Activated CD8-positive, alpha-beta T cell treated with anti-CD3 and anti-CD28 coated beads, Interleukin-2, amount 10 ng/mL, durations not matched to agents 7 days and 5 days (primary cell): ENCODE data around the gene UBASH3A. TPM values are rescaled to one million over a fixed set of nuclear protein-coding genes. Genes with fewer than 3 reads are reported as not detected.
"Not testable (repeated sequence)": the region's sequence is repeated elsewhere in the genome, so short reads cannot be mapped to it uniquely, and the experiment has no call there.

ENCODE experiments used
- ATAC-seq: fragments of 150-1000 bp; cut with Tn5 transposase; one replicate; pipeline ENCODE4 v1.10.0; 2021; ENCODE audit warnings: moderate library complexity
- CTCF ChIA-PET: fragments of 350-600 bp; sonication (Branson Sonifier 250); formaldehyde crosslinking; loops from one replicate; lab custom pipeline; 2021; ENCODE audit warnings: antibody characterized with exemption; lab: Charles Lee
- POLR2A ChIA-PET: fragments of 350-600 bp; sonication (Branson Sonifier 250); formaldehyde crosslinking; loops from one replicate; lab custom pipeline; 2021; ENCODE audit warnings: antibody characterized with exemption; lab: Charles Lee
- DNase-seq: peaks from one replicate; pipeline ENCODE4 v3.0.0-alpha.2; 2020
- H3K27ac Mint-ChIP-seq: one replicate; pipeline ENCODE4 v1.8.0; 2021; ENCODE audit warnings: mild to moderate bottlenecking, mixed read lengths
- H3K27me3 Mint-ChIP-seq: one replicate; pipeline ENCODE4 v1.8.0; 2021; ENCODE audit warnings: low read depth, mixed read lengths
- H3K36me3 Mint-ChIP-seq: one replicate; pipeline ENCODE4 v1.8.0; 2021; ENCODE audit warnings: low read depth, mixed read lengths
- H3K4me1 Mint-ChIP-seq: one replicate; pipeline ENCODE4 v1.8.0; 2021; ENCODE audit warnings: low read depth, mixed read lengths
- H3K4me3 Mint-ChIP-seq: one replicate; pipeline ENCODE4 v1.8.0; 2021; ENCODE audit warnings: mild to moderate bottlenecking, mixed read lengths
- H3K9me3 Mint-ChIP-seq: one replicate; pipeline ENCODE4 v1.8.0; 2022; ENCODE audit warnings: mixed read lengths; ENCODE audit not compliant: insufficient read depth
- total RNA-seq, 2 experiments: library from RNA; stranded (reverse); gene quantifications; one replicate each; pipeline ENCODE4 v1.2.3, GENCODE V29; 2021

The UBASH3A gene
- total RNA-seq, 2 experiments from 2014 or later = 68.7 to 74.0 TPM

DNA sequence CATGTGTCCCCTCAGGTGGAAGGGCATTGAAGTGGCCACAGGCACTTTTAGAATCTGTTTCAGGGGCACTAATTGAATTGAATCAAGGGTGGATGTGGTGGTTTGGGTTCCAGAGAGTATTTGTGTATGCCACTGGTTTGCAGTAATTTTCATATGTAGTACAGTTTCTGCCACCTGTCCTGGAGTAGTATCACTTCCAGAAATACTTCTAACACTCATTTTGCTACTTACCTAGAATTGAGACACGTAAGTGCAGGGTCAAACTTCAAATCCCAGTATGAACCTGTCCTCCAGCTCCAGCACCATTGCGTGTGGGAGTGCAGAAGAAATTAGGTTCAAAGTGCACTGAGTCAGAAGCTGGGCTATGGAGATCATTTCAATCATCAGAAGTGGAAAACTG is 65.6 kb downstream of the UBASH3A start:
- no peak for DNase-seq
- ATAC-seq = no peak
- POLR2A ChIA-PET = no interaction called here
- CTCF ChIA-PET = interaction anchor here (1.1 kb wide), 1 partner anchor 324 kb away, joined by 4 read pairs; no protein-coding TSS in a partner anchor
- Mint-ChIP-seq H3K27me3 (peaks cover 6% of the 10 kb centered on the region), H3K36me3 (no peaks in the 10 kb centered on the region), H3K4me1 (peaks cover 30% of the 10 kb centered on the region), H3K27ac (no peak overlapping the region), H3K4me3 (no peak overlapping the region), H3K9me3 (no peaks in the 10 kb centered on the region)

DNA sequence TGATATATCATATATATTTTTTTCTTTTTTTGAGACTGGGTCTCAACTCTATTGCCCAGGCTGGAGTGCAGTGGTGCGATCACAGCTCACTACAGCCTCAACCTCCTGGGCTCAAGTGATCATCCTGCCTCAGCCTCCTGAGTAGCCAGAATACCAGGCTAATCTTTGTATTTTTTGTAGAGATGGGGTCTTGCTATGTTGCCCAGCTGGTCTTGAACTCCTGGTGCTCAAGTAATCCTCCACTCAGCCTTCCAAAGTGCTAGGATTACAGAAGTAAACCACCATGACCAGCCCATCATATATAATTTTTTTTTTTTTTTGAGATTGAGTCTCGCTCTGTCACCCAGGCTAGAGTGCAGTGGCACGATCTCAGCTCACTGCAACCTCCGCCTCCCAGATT is 66.0 kb downstream of the UBASH3A start:
- H3K27me3 Mint-ChIP-seq, DNase-seq, POLR2A ChIA-PET, CTCF ChIA-PET, H3K4me3 Mint-ChIP-seq, H3K36me3 Mint-ChIP-seq, H3K27ac Mint-ChIP-seq, ATAC-seq, H3K9me3 Mint-ChIP-seq: not testable (repeated sequence)
- H3K4me1 Mint-ChIP-seq = peaks cover 25% of the 10 kb centered on the region

DNA sequence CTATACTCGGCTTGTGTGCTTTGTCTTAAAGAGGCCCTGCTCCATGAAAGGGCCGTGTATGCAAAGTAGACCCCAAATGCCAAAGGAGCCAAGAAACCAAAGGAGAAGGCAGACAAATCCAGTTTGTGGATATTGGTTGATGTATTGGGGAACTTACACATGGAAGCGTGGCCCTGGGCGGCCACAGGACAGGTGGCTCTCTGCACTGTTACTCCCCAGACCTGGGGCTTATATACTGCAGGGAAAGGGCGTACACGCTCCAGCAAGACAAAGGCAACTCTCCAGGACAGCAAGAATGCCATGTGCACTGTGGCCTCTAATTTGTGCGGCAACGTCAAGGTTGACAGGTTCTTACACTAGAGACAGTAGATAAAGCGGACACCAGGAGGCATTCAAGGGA is 67.5 kb downstream of the UBASH3A start:
- ChIA-PET POLR2A (no interaction called here), CTCF (no interaction called here)
- ATAC-seq (no peak), DNase-seq (no peak)
- Mint-ChIP-seq H3K27ac (no peak overlapping the region), H3K9me3 (no peaks in the 10 kb centered on the region), H3K4me1 (peaks cover 13% of the 10 kb centered on the region), H3K27me3 (peaks cover 9% of the 10 kb centered on the region), H3K36me3 (no peaks in the 10 kb centered on the region), H3K4me3 (no peak overlapping the region)

DNA sequence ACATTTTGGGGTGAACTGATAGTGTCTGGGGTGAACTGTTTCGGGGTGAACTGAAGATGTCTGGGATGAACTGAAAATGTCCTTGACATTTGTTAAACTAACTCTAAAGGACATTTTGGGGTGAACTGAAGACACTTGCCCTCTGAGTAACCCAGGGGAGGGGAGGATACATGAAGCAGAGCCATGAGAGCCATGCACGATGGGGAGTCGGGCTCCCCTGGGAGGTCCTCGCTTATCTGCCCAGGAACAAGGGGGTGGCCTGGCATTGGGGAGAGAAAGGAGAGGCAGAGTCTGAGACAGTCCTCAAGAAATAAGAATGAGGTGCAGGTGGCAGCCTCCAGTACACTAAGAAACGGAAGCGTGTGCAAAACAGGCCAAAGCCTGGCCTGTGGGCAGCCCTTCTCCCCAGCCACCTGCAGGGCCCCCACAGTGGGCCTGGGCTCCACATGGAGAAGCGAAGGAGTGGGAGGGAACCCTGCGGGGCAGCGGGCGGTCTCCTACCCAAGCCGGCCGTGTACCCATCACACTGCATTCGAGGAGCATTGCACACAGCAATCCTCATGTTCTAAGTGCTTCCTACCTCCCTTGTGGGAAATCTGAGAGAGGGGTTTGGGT is 68.1 kb downstream of the UBASH3A start:
- no peak overlapping the region for H3K4me3 Mint-ChIP-seq
- no peak overlapping the region for H3K27ac Mint-ChIP-seq
- ChIA-PET CTCF (no interaction called here), POLR2A (no interaction called here)
- DNase-seq (no peak), ATAC-seq (no peak)
- peaks cover 9% of the 10 kb centered on the region for H3K4me1 Mint-ChIP-seq
- peaks cover 9% of the 10 kb centered on the region for H3K27me3 Mint-ChIP-seq
- no peaks in the 10 kb centered on the region for H3K9me3 Mint-ChIP-seq
- no peaks in the 10 kb centered on the region for H3K36me3 Mint-ChIP-seq

DNA sequence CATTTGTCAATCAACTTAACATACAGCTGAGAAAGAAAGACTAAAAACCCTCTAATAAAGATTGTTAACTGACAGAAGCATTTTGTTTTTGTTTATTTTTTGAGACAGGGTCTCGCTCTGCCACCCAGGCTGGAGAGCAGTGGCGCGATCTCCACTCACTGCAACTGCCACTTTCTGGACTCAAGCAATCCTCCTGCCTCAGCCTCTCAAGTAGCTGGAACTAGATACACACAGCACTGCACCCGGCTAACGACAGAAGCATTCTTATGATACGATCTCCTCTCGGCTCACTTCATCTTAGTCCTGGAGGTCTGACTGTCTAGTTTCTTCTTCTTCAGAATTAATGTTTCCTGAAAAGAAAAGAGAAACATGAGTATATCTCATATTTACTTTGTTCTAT is 68.8 kb downstream of the UBASH3A start:
- ChIA-PET POLR2A (no interaction called here), CTCF (no interaction called here)
- H3K27me3 Mint-ChIP-seq = peaks cover 7% of the 10 kb centered on the region
- peaks cover 2% of the 10 kb centered on the region for H3K4me1 Mint-ChIP-seq
- no peak overlapping the region for H3K27ac Mint-ChIP-seq
- no peaks in the 10 kb centered on the region for H3K9me3 Mint-ChIP-seq
- ATAC-seq (no peak), DNase-seq (no peak)
- no peaks in the 10 kb centered on the region for H3K36me3 Mint-ChIP-seq
- H3K4me3 Mint-ChIP-seq = no peak overlapping the region

GRCh38 chr21:42473498-42474042 is 69.9 kb downstream of the UBASH3A start:
- H3K4me3 Mint-ChIP-seq = no peak overlapping the region
- ChIA-PET CTCF (no interaction called here), POLR2A (no interaction called here)
- peaks cover 8% of the 10 kb centered on the region for H3K27me3 Mint-ChIP-seq
- no peaks in the 10 kb centered on the region for H3K4me1 Mint-ChIP-seq
- no peaks in the 10 kb centered on the region for H3K36me3 Mint-ChIP-seq
- no peaks in the 10 kb centered on the region for H3K9me3 Mint-ChIP-seq
- DNase-seq = no peak
- ATAC-seq = no peak
- no peak overlapping the region for H3K27ac Mint-ChIP-seq

DNA sequence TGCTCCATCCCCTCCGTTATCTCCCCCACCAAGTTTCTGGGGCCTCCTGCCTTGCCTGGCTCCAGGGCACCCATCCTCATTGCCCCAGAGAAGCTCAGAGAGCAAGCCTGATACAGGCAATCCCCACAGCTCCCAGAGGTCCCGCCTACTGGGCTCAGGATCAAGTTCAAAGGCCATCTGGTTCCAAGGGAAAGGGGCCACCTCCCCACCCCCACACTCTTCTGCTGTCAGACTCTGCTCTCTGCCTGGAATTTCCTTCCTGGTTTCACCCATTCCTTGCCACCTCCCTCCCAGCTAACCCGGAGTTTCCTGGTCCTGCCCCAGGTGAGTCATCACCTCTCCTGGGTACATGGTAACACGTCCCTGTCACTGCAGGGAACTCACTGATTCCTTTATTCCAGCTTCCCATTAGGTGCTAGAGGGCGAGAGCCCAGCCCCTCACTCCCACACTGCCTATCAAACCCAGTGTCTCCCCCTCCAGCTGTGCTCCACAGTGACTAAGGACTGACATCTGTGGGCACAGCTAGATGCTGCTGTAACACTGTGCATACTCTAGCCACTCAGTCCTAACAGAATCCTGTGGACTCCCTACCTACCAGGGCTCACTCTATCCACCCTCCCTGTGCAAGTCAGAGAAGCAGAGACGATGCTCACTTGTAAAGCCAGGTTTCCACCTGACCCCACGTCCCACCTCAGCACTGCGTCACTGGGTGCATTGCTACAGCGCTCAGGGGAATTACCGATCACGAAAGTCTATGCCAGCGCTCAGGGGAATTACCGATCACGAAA is 70.5 kb downstream of the UBASH3A start:
- Mint-ChIP-seq H3K36me3 (no peaks in the 10 kb centered on the region), H3K4me3 (no peak overlapping the region), H3K9me3 (no peaks in the 10 kb centered on the region), H3K4me1 (no peaks in the 10 kb centered on the region), H3K27ac (no peak overlapping the region), H3K27me3 (peaks cover 11% of the 10 kb centered on the region)
- CTCF ChIA-PET = interaction anchor here (1.3 kb wide), 1 partner anchor 329 kb away, joined by 3 read pairs; no protein-coding TSS in a partner anchor
- DNase-seq (no peak), ATAC-seq (no peak)
- POLR2A ChIA-PET = no interaction called here

- CTCF ChIA-PET = interaction anchor here (1.3 kb wide), 1 partner anchor 330 kb away, joined by 3 read pairs; no protein-coding TSS in a partner anchor
- ATAC-seq (no peak), DNase-seq (no peak)
- H3K4me3 Mint-ChIP-seq = no peak overlapping the region
- peaks cover 11% of the 10 kb centered on the region for H3K27me3 Mint-ChIP-seq
- no peaks in the 10 kb centered on the region for H3K9me3 Mint-ChIP-seq
- H3K27ac Mint-ChIP-seq = no peak overlapping the region
- POLR2A ChIA-PET = no interaction called here
- no peaks in the 10 kb centered on the region for H3K36me3 Mint-ChIP-seq
- H3K4me1 Mint-ChIP-seq = no peaks in the 10 kb centered on the region
These were observed 71.3 kb downstream of the UBASH3A start for GRCh38 chr21:42475036-42475435.

- Mint-ChIP-seq H3K27me3 (peaks cover 11% of the 10 kb centered on the region), H3K36me3 (no peaks in the 10 kb centered on the region), H3K4me1 (no peaks in the 10 kb centered on the region), H3K4me3 (no peak overlapping the region), H3K9me3 (no peaks in the 10 kb centered on the region), H3K27ac (no peak overlapping the region)
- no peak for ATAC-seq
- no peak for DNase-seq
- POLR2A ChIA-PET = no interaction called here
- CTCF ChIA-PET = interaction anchor here (1.3 kb wide), 1 partner anchor 331 kb away, joined by 3 read pairs; no protein-coding TSS in a partner anchor
These were observed 72.1 kb downstream of the UBASH3A start for GRCh38 chr21:42475526-42476387.

DNA sequence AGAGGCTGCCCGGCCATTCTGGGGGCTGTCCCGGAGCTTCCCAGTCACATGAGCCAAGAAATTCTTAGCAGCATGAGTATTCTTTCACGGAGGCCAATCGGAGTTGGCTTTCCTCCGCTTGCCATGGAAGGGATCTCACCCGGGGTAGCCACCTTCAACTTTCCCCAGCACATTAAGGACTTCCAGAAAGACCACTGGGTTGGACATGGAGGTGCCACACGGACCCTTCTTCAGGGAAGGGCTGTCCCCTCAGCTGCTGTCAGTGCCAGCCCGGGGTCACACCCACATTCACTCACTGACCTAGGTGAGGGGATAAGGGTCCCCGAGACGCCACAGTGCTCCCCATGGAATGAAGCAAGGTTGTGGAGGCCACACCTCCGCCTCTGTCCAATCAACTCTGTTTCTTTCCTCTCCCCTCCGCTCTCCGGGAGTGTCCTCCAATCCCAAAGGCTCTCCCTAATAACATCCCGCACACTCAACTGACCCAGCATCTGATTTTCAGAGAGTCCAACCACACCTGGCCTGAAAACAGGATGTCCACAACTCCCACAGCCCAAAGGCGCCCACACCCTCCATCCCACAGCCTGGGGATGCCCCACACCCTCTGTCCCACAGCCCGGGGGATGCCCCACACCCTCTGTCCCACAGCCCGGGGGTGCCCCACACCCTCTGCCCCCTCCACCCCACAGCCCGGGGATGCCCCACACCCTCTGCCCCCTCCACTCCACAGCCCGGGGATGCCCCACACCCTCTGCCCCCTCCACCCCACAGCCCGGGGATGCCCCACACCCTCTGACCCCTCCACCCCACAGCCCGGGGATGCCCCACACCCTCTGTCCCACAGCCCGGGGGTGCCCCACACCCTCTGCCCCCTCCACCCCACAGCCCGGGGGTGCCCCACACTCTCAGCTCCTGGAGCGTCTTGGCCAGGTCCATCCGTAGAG is 73.0 kb downstream of the UBASH3A start:
- H3K9me3 Mint-ChIP-seq = no peaks in the 10 kb centered on the region
- no peaks in the 10 kb centered on the region for H3K4me1 Mint-ChIP-seq
- no peaks in the 10 kb centered on the region for H3K36me3 Mint-ChIP-seq
- no peak for DNase-seq
- ChIA-PET POLR2A (no interaction called here), CTCF (interaction anchor here (2.3 kb wide), 1 partner anchor 9 kb away, joined by 9 read pairs; no protein-coding TSS in a partner anchor)
- H3K27ac Mint-ChIP-seq = no peak overlapping the region
- peaks cover 15% of the 10 kb centered on the region for H3K27me3 Mint-ChIP-seq
- no peak overlapping the region for H3K4me3 Mint-ChIP-seq
- ATAC-seq = no peak

- Mint-ChIP-seq H3K4me1 (no peaks in the 10 kb centered on the region), H3K27ac (no peak overlapping the region), H3K36me3 (no peaks in the 10 kb centered on the region), H3K9me3 (no peaks in the 10 kb centered on the region), H3K4me3 (no peak overlapping the region), H3K27me3 (peaks cover 21% of the 10 kb centered on the region)
- ATAC-seq = no peak
- ChIA-PET CTCF (interaction anchor here (1.1 to 2.3 kb wide), 3 partner anchors 9 to 58 kb away, joined by 3 to 9 read pairs (median 4); no protein-coding TSS in a partner anchor), POLR2A (no interaction called here)
- DNase-seq = no peak
These were observed 74.8 kb downstream of the UBASH3A start for GRCh38 chr21:42478504-42478903.
